ENCODE measurements around the gene EPC2. TPM values are rescaled to one million over a fixed set of nuclear protein-coding genes. Genes with fewer than 3 reads are reported as not detected.

The EPC2 gene
- total and polyA plus RNA-seq, 2 of the 8 experiments (the other 6 are each of a cell fraction or from before 2014, with no cell fraction given), result 16.1 to 25.7 TPM

DNA sequence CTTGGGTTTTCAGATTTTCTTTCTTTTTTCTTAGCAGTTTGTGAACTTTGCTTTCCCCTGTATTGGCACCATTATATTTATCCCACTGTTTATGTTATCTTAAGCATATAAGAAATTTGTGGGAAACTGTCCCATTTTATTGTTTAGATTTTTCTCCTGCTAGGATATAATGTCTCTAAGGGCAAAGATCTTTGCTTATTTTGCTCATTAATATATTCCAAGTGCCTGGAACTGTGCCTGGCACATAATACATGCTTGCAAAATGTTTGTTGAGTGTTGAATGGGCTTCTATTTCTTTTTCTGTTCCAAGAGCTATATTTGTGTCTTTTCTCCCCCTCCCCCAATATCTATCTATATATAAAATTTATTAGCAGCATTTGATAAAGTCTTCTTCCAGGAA, 5.4 kb downstream of the EPC2 start:
- POLR2A ChIA-PET (ENCODE audit: partially characterized antibody), result no interaction called here
- H2AFZ ChIP-seq (ENCODE audit: low read length), result no peak overlapping the region

More for the DNA sequence above, 5.4 kb downstream of the EPC2 start:
- Histone ChIP-seq H2BK5ac (ENCODE audit: low read depth, low read length) (no peak overlapping the region), H3K14ac (ENCODE audit: insufficient read length) (no peak overlapping the region), H3K18ac (ENCODE audit: extremely low read depth, low read length) (no peak overlapping the region), H2BK20ac (ENCODE audit: low read length) (no peak overlapping the region), H4K5ac (ENCODE audit: insufficient read length, low read depth, low read length) (no peak overlapping the region), H4K8ac (ENCODE audit: extremely low read depth, insufficient read depth, low read length) (no peak overlapping the region), H3K4me1 (replicated peaks in 1 of 4; ENCODE audit: control insufficient read depth in 3 of 4, insufficient read depth in 4 of 4, low read length in 3 of 4) (peaks cover 0 to 3% (median 1%) of the 10 kb centered on the region in 4 experiments; a peak in 2 of 7 replicates), H4K20me1 (replicated peaks in 1 of 2; ENCODE audit: control insufficient read depth in 1 of 2, insufficient read depth in 2 of 2, low read length in 2 of 2) (peaks cover 8 to 23% of the 10 kb centered on the region in 2 experiments), H3K23me2 (ENCODE audit: low read depth, low read length) (peaks cover 3% of the 10 kb centered on the region; the same call in 1 of the 2 replicates), H3K23ac (ENCODE audit: insufficient read length) (no peak overlapping the region), H3K9me3 (ENCODE audit: insufficient read depth in 2 of 2, low read depth in 1 of 2, low read length in 1 of 2) (no peaks in the 10 kb centered on the region), H3K9ac (replicated peaks in 1 of 4; ENCODE audit: extremely low read depth in 1 of 4, low read depth in 3 of 4, low read length in 3 of 4) (no peak overlapping the region), H3K27me3 (replicated peaks in 1 of 4; ENCODE audit: control insufficient read depth in 3 of 4, extremely low read depth in 1 of 4, insufficient read depth in 3 of 4, low read length in 3 of 4) (no peaks in the 10 kb centered on the region), H2BK15ac (ENCODE audit: low read length) (no peak overlapping the region), H3K56ac (replicated peaks; ENCODE audit: insufficient read length, low read depth, low read length) (no peak overlapping the region), H3K4me3 (ENCODE audit: extremely low read depth in 1 of 4, insufficient read depth in 2 of 4, low read depth in 3 of 4, low read length in 4 of 4) (no peak overlapping the region), H2BK12ac (ENCODE audit: low read depth, low read length) (no peak overlapping the region), H3K4me2 (ENCODE audit: insufficient read depth in 1 of 2, low read depth in 2 of 2, low read length in 2 of 2) (no peak overlapping the region), H3K27ac (ENCODE audit: low read depth, low read length) (no peak overlapping the region), H3K36me3 (ENCODE audit: control insufficient read depth in 2 of 4, insufficient read depth in 4 of 4, low read length in 3 of 4) (no peaks in the 10 kb centered on the region), H3K79me2 (ENCODE audit: control insufficient read depth in 1 of 2, insufficient read depth in 2 of 2, low read length in 2 of 2) (peaks cover 30 to 97% of the 10 kb centered on the region in 2 experiments), H4K91ac (replicated peaks; ENCODE audit: insufficient read length, low read length) (no peak overlapping the region), H3K79me1 (ENCODE audit: low read depth, low read length) (no peaks in the 10 kb centered on the region), H2AK5ac (ENCODE audit: low read depth, low read length) (no peak overlapping the region), H2BK120ac (replicated peaks; ENCODE audit: low read depth, low read length) (no peak overlapping the region), H3K4ac (replicated peaks; ENCODE audit: insufficient read length, low read depth, low read length) (no peak overlapping the region)
- CTCF ChIA-PET (ENCODE audit: partially characterized antibody), result no interaction called here
- no peak for FAIRE-seq
- no peak for TF ChIP-seq KDM4A (IDR thresholded peaks at IDR 0.05; ENCODE audit: low read depth, low read length, severe bottlenecking)
- no peak for TF ChIP-seq PHF8 (conservative IDR thresholded peaks at IDR 0.05; ENCODE audit: low read depth, low read length)
- TF ChIP-seq, protein P1, sequence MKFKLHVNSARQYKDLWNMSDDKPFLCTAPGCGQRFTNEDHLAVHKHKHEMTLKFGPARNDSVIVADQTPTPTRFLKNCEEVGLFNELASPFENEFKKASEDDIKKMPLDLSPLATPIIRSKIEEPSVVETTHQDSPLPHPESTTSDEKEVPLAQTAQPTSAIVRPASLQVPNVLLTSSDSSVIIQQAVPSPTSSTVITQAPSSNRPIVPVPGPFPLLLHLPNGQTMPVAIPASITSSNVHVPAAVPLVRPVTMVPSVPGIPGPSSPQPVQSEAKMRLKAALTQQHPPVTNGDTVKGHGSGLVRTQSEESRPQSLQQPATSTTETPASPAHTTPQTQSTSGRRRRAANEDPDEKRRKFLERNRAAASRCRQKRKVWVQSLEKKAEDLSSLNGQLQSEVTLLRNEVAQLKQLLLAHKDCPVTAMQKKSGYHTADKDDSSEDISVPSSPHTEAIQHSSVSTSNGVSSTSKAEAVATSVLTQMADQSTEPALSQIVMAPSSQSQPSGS (IDR thresholded peaks at IDR 0.05; ENCODE audit: low read length), result no peak
- TF ChIP-seq YY1 (IDR thresholded peaks at IDR 0.05; ENCODE audit: low read depth, low read length), result no peak
- TF ChIP-seq RBBP5 (IDR thresholded peaks at IDR 0.05; ENCODE audit: borderline replicate concordance, low read depth, low read length), result no peak
- no peak for TF ChIP-seq JUN (IDR thresholded peaks at IDR 0.05; ENCODE audit: low read depth, low read length)
- no peak for TF ChIP-seq TCF12 (IDR thresholded peaks at IDR 0.05; ENCODE audit: low read depth, low read length)
- TF ChIP-seq SUZ12 (IDR thresholded peaks at IDR 0.05; ENCODE audit: low read length), result no peak
- TF ChIP-seq RFX5 (IDR thresholded peaks at IDR 0.05; ENCODE audit: borderline replicate concordance, low read depth, low read length), result no peak
- no peak for TF ChIP-seq CREB1 (IDR thresholded peaks at IDR 0.05)
- TF ChIP-seq CHD2 (IDR thresholded peaks at IDR 0.05; ENCODE audit: low read length), result no peak
- TF ChIP-seq CHD1 (IDR thresholded peaks at IDR 0.05; ENCODE audit: low read depth, low read length), result no peak
- no peak for TF ChIP-seq RAD21 (IDR thresholded peaks at IDR 0.05 in 1 of 2, conservative IDR thresholded peaks at IDR 0.05 in 1 of 2; ENCODE audit: low read depth in 2 of 2, low read length in 2 of 2)
- no peak for DNase-seq (ENCODE audit: low read depth in 1 of 2, low spot score in 2 of 2)

Measured in H1 (cell line).